Ovary (tissue), 9 donors: ENCODE data around the gene CCDC50. TPM values are rescaled to one million over a fixed set of nuclear protein-coding genes. Genes with fewer than 3 reads are reported as not detected.

Experiments used
- DNase-seq, 5 donors: peaks; one replicate each; pipeline ENCODE4 v3.0.0-alpha.2; 2019 to 2020
- H3K27ac ChIP-seq, 2 donors: fragments of 200-600 bp; one replicate each; pipeline versions ENCODE4 v1.5.1 to v1.8.0; 2019 to 2022
- H3K27me3 ChIP-seq: fragments of 200-600 bp; one replicate; pipeline ENCODE4 v1.8.0; 2022
- H3K36me3 ChIP-seq: fragments of 200-600 bp; sonication (generic); one replicate; pipeline ENCODE4 v1.5.1; 2019
- H3K4me1 ChIP-seq: one replicate; pipeline ENCODE4 v1.8.1; 2013; ENCODE audit warnings: mild to moderate bottlenecking, moderate library complexity; ENCODE audit not compliant: insufficient read depth
- H3K4me3 ChIP-seq: fragments of 200-600 bp; sonication (generic); one replicate; pipeline ENCODE4 v1.5.1; 2017
- H3K9me3 ChIP-seq, 2 donors: fragments of 200-600 bp in 1 of 2; sonication (generic) in 1 of 2; one replicate each; pipeline versions ENCODE4 v1.5.1 to v1.8.1; 2013 to 2019; ENCODE audit warnings: mild to moderate bottlenecking in 1 of 2, moderate library complexity in 1 of 2
- EP300 ChIP-seq: sonication (generic); formaldehyde crosslinking; IDR thresholded peaks from one replicate; pipeline ENCODE4 v1.6.1; 2017; ENCODE audit warnings: antibody characterized with exemption
- POLR2A ChIP-seq: fragments of 450-650 bp; IDR thresholded peaks from one replicate; pipeline ENCODE4 v1.6.1; 2017; ENCODE audit warnings: antibody characterized with exemption, mild to moderate bottlenecking, moderate library complexity
- WGBS, 3 donors: extraction: QIAGEN DNeasy Blood & Tissue Kit in 1 of 3; methylation state at CpG; one replicate each; pipeline versions ENCODE4 v1.1.5 to v1.1.7; 2013 to 2017; 5-methylcytosine and 5-hydroxymethylcytosine counted together
- intact Hi-C, 4 donors: fragments of 100-400 bp; cut with DNase I; formaldehyde crosslinking; loops; one replicate each; pipeline versions ENCODE4 v1.11.0 to v1.15.1; 2022 to 2023
- polyA plus RNA-seq, 2 donors: library from polyadenylated mRNA; stranded (reverse); fragments of 200-250 nt in 1 of 2; fragments of 350-450 nt in 1 of 2; fragmentation: Illumina TruSeq in 1 of 2; extraction: RNeasy Lipid Tissue Mini Kit (QIAGEN cat#74804) in 1 of 2; gene quantifications; one replicate each; pipeline ENCODE4 v1.2.3, GENCODE V29; 2013 to 2014
- total RNA-seq, 7 donors: library from RNA; depleted of rRNA in 2 of 7; stranded (reverse); fragments of >200 nt in 2 of 7; fragmentation: NEBNext Ultra II Directional in 3 of 7; extraction: Animal tissue kit (Norgen Biotek cat#: 25700) in 3 of 7; gene quantifications; one replicate each; pipeline versions ENCODE4 v1.1.0 to v1.2.4, GENCODE V29; 2016 to 2023
- TF ChIP-seq, protein P1 (sequence below), 3 donors: fragments of 450-650 bp in 2 of 3; fragments of 200-600 bp in 1 of 3; IDR thresholded peaks; one replicate each; pipeline versions ENCODE4 v1.5.1 to v1.8.0; 2016 to 2022; ENCODE audit warnings: antibody characterized with exemption in 3 of 3, mild to moderate bottlenecking in 1 of 3
- donor health status: DM: no; HTN: no; CAD: no; lungs with moderate emphysema.
- donor health status: DM: no; HTN: no; CAD: no.
- donor health status: Bipolar disorder and iron deficiency.
- donor health status: DM: yes; HTN: yes; CAD: no.
- donor health status: DM: no; HTN: no; CAD: no.
- donor health status: DM: yes; HTN: yes; CAD: no.

The CCDC50 gene
- total and polyA plus RNA-seq, 9 donors, result 39.6 to 85.9 (median 75.2) TPM

DNA sequence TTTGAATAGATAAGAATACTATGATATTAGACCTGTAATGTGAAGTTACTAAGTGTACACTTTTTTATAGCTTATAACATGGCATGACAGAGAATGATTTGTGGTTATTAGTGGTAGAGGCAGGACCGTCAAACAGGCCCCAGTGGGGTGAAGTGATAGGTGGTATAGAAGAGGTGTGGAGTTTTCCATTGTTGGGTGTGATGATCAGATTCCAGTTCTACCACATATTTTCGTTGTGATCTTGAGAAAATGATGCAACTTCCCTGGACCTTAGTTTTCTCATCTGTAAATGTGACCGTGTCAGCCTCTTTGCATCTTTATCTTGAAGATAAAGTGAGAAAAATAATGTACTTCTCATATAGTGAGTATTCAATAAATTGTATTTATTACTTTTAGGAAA lies 31.4 kb downstream of the CCDC50 start:
- Histone ChIP-seq H3K4me3 (no peak overlapping the region), H3K36me3 (no peaks in the 10 kb centered on the region), H3K9me3 (no peaks in the 10 kb centered on the region), H3K27me3 (no peaks in the 10 kb centered on the region), H3K27ac (no peak overlapping the region), H3K4me1 (peaks cover 5% of the 10 kb centered on the region)
- no peak for TF ChIP-seq POLR2A
- TF ChIP-seq, protein P1, sequence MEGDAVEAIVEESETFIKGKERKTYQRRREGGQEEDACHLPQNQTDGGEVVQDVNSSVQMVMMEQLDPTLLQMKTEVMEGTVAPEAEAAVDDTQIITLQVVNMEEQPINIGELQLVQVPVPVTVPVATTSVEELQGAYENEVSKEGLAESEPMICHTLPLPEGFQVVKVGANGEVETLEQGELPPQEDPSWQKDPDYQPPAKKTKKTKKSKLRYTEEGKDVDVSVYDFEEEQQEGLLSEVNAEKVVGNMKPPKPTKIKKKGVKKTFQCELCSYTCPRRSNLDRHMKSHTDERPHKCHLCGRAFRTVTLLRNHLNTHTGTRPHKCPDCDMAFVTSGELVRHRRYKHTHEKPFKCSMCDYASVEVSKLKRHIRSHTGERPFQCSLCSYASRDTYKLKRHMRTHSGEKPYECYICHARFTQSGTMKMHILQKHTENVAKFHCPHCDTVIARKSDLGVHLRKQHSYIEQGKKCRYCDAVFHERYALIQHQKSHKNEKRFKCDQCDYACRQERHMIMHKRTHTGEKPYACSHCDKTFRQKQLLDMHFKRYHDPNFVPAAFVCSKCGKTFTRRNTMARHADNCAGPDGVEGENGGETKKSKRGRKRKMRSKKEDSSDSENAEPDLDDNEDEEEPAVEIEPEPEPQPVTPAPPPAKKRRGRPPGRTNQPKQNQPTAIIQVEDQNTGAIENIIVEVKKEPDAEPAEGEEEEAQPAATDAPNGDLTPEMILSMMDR (IDR thresholded peaks at IDR 0.05), result no peak
- no peak for TF ChIP-seq EP300
- intact Hi-C loops, result no loop called here
- WGBS, 3 donors, result 89 to 91% (median 89%) methylated on average over 3 of the region's 3 CpGs
- no peak for DNase-seq

DNA sequence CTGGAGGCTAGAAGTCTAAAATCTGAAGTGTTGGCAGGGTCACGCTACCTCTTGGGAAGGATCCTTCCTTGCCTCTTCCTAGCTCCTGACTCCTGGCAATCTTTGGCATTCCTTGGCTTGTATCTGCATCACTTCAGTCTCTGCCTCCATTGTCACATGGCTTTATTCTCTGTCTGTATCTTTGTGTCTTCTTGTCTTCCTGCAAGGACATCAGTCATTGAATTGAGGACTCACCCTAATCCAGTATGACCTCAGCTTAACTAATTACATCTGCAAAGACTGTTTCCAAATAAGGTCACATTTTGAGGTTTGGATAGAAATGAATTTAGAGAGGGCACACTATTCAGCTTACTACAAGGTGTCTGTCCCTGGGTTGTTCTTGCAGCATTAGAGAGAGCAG lies 32.3 kb downstream of the CCDC50 start:
- intact Hi-C loops, result no loop called here
- Histone ChIP-seq H3K27me3 (no peaks in the 10 kb centered on the region), H3K27ac (no peak overlapping the region), H3K9me3 (no peaks in the 10 kb centered on the region), H3K36me3 (no peaks in the 10 kb centered on the region), H3K4me3 (no peak overlapping the region), H3K4me1 (peaks cover 2% of the 10 kb centered on the region)
- TF ChIP-seq POLR2A (no peak), EP300 (no peak)
- TF ChIP-seq, protein P1 (IDR thresholded peaks at IDR 0.05), result no peak
- 94 to 100% (median 100%) methylated on average over 1 of the region's 1 CpG for WGBS, 3 donors
- DNase-seq, result no peak

DNA sequence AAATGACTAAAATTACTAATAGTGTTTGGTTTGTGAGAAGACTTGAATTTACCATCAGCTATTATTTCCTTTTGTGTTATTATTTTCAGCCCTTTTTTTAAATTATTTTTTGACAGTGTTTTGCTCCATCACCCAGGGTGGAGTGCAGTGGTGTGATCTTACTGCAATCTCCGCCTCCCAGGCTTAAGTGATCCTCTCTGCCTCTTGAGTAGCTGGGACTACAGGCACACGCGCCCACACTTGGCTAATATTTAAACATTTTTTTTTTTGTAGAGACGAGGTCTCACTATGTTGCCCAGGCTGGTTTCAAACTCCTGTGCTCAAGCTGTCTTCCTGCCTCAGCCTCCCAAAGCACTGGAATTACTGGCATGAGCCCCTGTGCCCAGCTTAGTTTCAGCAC lies 32.8 kb downstream of the CCDC50 start:
- Histone ChIP-seq H3K4me3 (no peak overlapping the region), H3K9me3 (no peaks in the 10 kb centered on the region), H3K27ac (no peak overlapping the region), H3K27me3 (no peaks in the 10 kb centered on the region), H3K36me3 (no peaks in the 10 kb centered on the region), H3K4me1 (peaks cover 2% of the 10 kb centered on the region)
- TF ChIP-seq, protein P1 (IDR thresholded peaks at IDR 0.05), result no peak
- intact Hi-C loops, result no loop called here
- WGBS, 3 donors, result 86 to 90% (median 87%) methylated on average over 4 of the region's 4 CpGs
- DNase-seq, result no peak

DNA sequence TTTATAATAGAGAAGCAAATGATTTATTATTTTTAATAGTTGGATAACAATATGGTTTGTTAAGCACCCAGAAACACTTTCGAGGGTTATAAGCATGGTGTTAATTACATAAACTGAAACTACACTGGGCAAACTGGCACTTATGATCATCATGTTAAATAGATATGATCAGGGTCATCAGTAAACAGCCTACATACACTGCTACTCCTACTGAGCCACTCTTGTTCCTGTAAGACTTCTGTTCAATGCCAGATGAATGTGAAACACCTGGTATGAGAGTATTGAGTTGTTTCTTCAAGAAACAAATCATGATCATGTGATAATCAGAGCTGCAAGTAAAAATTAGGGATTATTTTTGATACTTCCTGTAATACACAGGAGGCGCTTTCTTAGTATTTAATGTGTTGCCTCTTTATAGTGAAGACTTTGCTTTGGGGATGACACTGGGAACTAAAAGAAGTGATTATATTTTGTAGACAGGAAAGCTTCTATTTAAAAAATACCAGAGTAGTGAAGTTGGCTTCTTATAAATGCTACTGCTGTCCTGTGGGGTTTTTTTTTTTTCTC lies 33.4 kb downstream of the CCDC50 start:
- Histone ChIP-seq H3K4me3 (no peak overlapping the region), H3K9me3 (no peaks in the 10 kb centered on the region), H3K4me1 (no peaks in the 10 kb centered on the region), H3K27ac (no peak overlapping the region), H3K27me3 (no peaks in the 10 kb centered on the region), H3K36me3 (no peaks in the 10 kb centered on the region)
- TF ChIP-seq, protein P1 (IDR thresholded peaks at IDR 0.05), result no peak
- no peak for TF ChIP-seq POLR2A
- DNase-seq, result no peak
- WGBS, 3 donors, result 90 to 91% (median 91%) methylated on average over 2 of the region's 2 CpGs
- intact Hi-C loops, result no loop called here
